ENCODE measurements around the gene BIVM.

The BIVM gene

GRCh38 chr13:102805680-102806079, 6.8 kb downstream of the BIVM start:
- in situ Hi-C loops (cut with HindIII; ENCODE audit: low sequenced_read_pairs) = no loop called here
- TF ChIP-seq, protein P1, sequence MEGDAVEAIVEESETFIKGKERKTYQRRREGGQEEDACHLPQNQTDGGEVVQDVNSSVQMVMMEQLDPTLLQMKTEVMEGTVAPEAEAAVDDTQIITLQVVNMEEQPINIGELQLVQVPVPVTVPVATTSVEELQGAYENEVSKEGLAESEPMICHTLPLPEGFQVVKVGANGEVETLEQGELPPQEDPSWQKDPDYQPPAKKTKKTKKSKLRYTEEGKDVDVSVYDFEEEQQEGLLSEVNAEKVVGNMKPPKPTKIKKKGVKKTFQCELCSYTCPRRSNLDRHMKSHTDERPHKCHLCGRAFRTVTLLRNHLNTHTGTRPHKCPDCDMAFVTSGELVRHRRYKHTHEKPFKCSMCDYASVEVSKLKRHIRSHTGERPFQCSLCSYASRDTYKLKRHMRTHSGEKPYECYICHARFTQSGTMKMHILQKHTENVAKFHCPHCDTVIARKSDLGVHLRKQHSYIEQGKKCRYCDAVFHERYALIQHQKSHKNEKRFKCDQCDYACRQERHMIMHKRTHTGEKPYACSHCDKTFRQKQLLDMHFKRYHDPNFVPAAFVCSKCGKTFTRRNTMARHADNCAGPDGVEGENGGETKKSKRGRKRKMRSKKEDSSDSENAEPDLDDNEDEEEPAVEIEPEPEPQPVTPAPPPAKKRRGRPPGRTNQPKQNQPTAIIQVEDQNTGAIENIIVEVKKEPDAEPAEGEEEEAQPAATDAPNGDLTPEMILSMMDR (IDR thresholded peaks at IDR 0.05; ENCODE audit: low read depth, low read length) = no peak
- DNase-seq (ENCODE audit: low read depth, low spot score) = no peak
- no peak overlapping the region for H3K4me3 ChIP-seq (ENCODE audit: low read depth, low read length)

DNA sequence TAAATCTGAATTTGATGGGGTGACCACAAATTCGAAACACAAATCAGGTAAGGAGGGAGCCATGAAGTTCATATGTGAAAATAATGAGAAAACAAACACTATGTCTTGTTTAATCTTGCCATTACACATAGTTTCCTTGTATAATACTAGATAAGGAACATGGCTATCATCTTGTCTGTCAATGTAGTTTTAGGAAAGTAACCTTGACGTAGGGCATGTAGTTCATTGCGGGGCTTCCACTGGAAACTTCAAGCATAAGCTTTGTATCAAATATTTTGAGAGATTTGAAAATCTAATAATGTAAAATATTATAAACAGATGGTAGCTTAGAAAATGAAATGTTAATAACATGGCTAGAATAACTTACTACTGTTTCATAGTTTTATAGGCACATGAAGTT, 8.8 kb downstream of the BIVM start:
- TF ChIP-seq, protein P1 (IDR thresholded peaks at IDR 0.05; ENCODE audit: low read depth, low read length) = no peak
- in situ Hi-C loops (cut with HindIII; ENCODE audit: low sequenced_read_pairs) = no loop called here
- H3K4me3 ChIP-seq (ENCODE audit: low read depth, low read length) = no peak overlapping the region
- DNase-seq (ENCODE audit: low read depth, low spot score) = no peak

DNA sequence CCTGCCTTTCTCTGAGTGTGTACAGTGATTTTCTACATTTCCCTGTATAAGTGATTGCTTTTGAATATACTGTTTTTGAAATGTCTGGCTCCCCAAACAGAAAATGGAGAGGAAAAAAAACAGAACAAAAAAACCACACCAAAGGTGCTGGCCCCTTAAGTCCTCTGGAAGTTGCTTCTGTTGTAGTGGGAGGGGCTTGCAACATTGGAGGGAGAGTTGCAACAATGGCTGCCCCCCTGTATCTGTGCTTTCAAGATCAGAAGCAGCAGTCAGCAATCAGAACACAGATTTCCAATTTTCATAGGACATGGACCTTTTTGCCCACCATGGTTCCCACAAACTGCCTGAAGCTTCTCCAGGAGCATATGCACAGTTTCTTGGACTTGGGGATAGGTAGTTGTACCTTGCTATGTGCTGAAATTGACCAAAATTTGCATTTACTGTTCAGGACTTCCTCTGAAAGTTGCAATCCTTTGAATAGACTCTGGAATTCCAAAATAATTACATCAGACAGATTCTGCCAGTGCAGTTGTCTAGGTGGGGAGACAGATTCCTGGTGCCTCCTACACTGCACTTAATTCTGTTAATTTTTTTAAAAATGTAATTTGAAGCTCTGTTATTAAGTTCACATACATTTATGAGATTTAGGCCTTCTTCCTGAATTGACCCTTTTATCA, 13.8 kb downstream of the BIVM start:
- TF ChIP-seq, protein P1 (IDR thresholded peaks at IDR 0.05; ENCODE audit: low read depth, low read length) = no peak
- H3K4me3 ChIP-seq (ENCODE audit: low read depth, low read length) = no peak overlapping the region
- peak; percentile 32 for DNase-seq (ENCODE audit: low read depth, low spot score)
- in situ Hi-C loops (cut with HindIII; ENCODE audit: low sequenced_read_pairs) = no loop called here

- no peak overlapping the region for H3K4me3 ChIP-seq (ENCODE audit: low read depth, low read length)
- in situ Hi-C loops (cut with HindIII; ENCODE audit: low sequenced_read_pairs) = no loop called here
- TF ChIP-seq, protein P1 (IDR thresholded peaks at IDR 0.05; ENCODE audit: low read depth, low read length) = no peak
- DNase-seq (ENCODE audit: low read depth, low spot score) = no peak
Observed at GRCh38 chr13:102814025-102814607, 15.2 kb downstream of the BIVM start.

DNA sequence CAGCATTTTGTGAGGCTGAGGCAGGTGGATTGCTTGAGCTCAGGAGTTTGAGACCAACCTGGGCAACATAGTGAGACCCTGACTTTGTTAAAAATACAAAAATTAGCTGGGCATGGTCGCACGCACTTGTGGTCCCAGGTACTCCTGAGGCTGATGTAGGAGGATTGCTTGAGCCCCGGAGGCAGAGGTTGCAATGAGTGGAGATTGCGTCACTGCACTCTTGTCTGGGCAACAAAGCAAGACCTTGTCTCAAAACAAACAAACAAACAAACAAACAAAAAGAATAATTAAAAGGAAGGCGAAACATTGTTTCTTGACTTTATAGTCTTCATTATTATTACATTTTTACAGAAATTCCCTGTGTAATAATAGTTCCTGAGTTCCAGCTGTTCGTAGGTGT, 15.9 kb downstream of the BIVM start:
- in situ Hi-C loops (cut with HindIII; ENCODE audit: low sequenced_read_pairs) = no loop called here
- DNase-seq (ENCODE audit: low read depth, low spot score) = no peak
- no peak overlapping the region for H3K4me3 ChIP-seq (ENCODE audit: low read depth, low read length)
- TF ChIP-seq, protein P1 (IDR thresholded peaks at IDR 0.05; ENCODE audit: low read depth, low read length) = no peak

GRCh38 chr13:102815788-102816187, 16.9 kb downstream of the BIVM start:
- in situ Hi-C loops (cut with HindIII; ENCODE audit: low sequenced_read_pairs) = no loop called here
- no peak for DNase-seq (ENCODE audit: low read depth, low spot score)
- TF ChIP-seq, protein P1 (IDR thresholded peaks at IDR 0.05; ENCODE audit: low read depth, low read length) = no peak
- no peak overlapping the region for H3K4me3 ChIP-seq (ENCODE audit: low read depth, low read length)

Measured in astrocyte of the spinal cord (primary cell).